Activated CD8-positive, alpha-beta T cell treated with anti-CD3 and anti-CD28 coated beads, Interleukin-2, amount 10 ng/mL, durations not matched to agents 7 days and 5 days (primary cell): ENCODE measurements around the gene BDP1. TPM values are rescaled to one million over a fixed set of nuclear protein-coding genes. Genes with fewer than 3 reads are reported as not detected.
"Not testable (repeated sequence)": the region's sequence is repeated elsewhere in the genome, so short reads cannot be mapped to it uniquely, and the experiment has no call there.

Experiments
- ATAC-seq: fragments of 150-1000 bp; cut with Tn5 transposase; one replicate; pipeline ENCODE4 v1.10.0; 2021; ENCODE audit warnings: moderate library complexity
- CTCF ChIA-PET: fragments of 350-600 bp; sonication (Branson Sonifier 250); formaldehyde crosslinking; loops from one replicate; lab custom pipeline; 2021; ENCODE audit warnings: antibody characterized with exemption; lab: Charles Lee
- POLR2A ChIA-PET: fragments of 350-600 bp; sonication (Branson Sonifier 250); formaldehyde crosslinking; loops from one replicate; lab custom pipeline; 2021; ENCODE audit warnings: antibody characterized with exemption; lab: Charles Lee
- DNase-seq: peaks from one replicate; pipeline ENCODE4 v3.0.0-alpha.2; 2020
- H3K27ac Mint-ChIP-seq: one replicate; pipeline ENCODE4 v1.8.0; 2021; ENCODE audit warnings: mild to moderate bottlenecking, mixed read lengths
- H3K27me3 Mint-ChIP-seq: one replicate; pipeline ENCODE4 v1.8.0; 2021; ENCODE audit warnings: low read depth, mixed read lengths
- H3K36me3 Mint-ChIP-seq: one replicate; pipeline ENCODE4 v1.8.0; 2021; ENCODE audit warnings: low read depth, mixed read lengths
- H3K4me1 Mint-ChIP-seq: one replicate; pipeline ENCODE4 v1.8.0; 2021; ENCODE audit warnings: low read depth, mixed read lengths
- H3K4me3 Mint-ChIP-seq: one replicate; pipeline ENCODE4 v1.8.0; 2021; ENCODE audit warnings: mild to moderate bottlenecking, mixed read lengths
- H3K9me3 Mint-ChIP-seq: one replicate; pipeline ENCODE4 v1.8.0; 2022; ENCODE audit warnings: mixed read lengths; ENCODE audit not compliant: insufficient read depth
- total RNA-seq, 2 experiments: library from RNA; stranded (reverse); gene quantifications; one replicate each; pipeline ENCODE4 v1.2.3, GENCODE V29; 2021

BDP1 gene
- total RNA-seq, 2 experiments from 2014 or later = 36.6 to 36.8 TPM

GRCh38 chr5:71600783-71601182 is 145.3 kb downstream of the BDP1 start:
- peak overlapping the region; percentile 93 for H3K27ac Mint-ChIP-seq
- H3K4me1 Mint-ChIP-seq = peaks cover 41% of the 10 kb centered on the region
- CTCF ChIA-PET = interaction anchor here (0.9 to 2.4 kb wide), 22 partner anchors 11 to 633 kb away, joined by 3 to 100 read pairs (median 4); partner anchors contain the start of genes BDP1 and MCCC2
- no peak overlapping the region for H3K4me3 Mint-ChIP-seq
- H3K36me3 Mint-ChIP-seq = peaks cover 58% of the 10 kb centered on the region
- no peaks in the 10 kb centered on the region for H3K9me3 Mint-ChIP-seq
- POLR2A ChIA-PET = interaction anchor here (1.4 to 3.8 kb wide), 4 partner anchors 9 to 13 kb away, joined by 4 to 47 read pairs (median 6); partner anchors contain the start of gene MCCC2
- DNase-seq (no peak), ATAC-seq (no peak)
- H3K27me3 Mint-ChIP-seq = no peaks in the 10 kb centered on the region

GRCh38 chr5:71601222-71602026 is 146.0 kb downstream of the BDP1 start:
- Mint-ChIP-seq H3K27ac (peak overlapping the region; percentile 93), H3K4me3 (peak overlapping the region; percentile 16), H3K36me3 (peaks cover 55% of the 10 kb centered on the region), H3K9me3 (no peaks in the 10 kb centered on the region), H3K4me1 (peaks cover 41% of the 10 kb centered on the region), H3K27me3 (no peaks in the 10 kb centered on the region)
- ChIA-PET POLR2A (interaction anchor here (0.5 to 3.8 kb wide), 5 partner anchors 9 to 34 kb away, joined by 3 to 47 read pairs (median 5); partner anchors contain the start of gene MCCC2), CTCF (interaction anchor here (0.6 to 2.4 kb wide), 25 partner anchors 12 to 755 kb away, joined by 3 to 100 read pairs (median 4); partner anchors contain the start of genes BDP1 and MCCC2)
- DNase-seq (peak; percentile 87), ATAC-seq (peak; percentile 94)

GRCh38 chr5:71609916-71610315 is 154.5 kb downstream of the BDP1 start:
- H3K27ac Mint-ChIP-seq, H3K27me3 Mint-ChIP-seq, ATAC-seq, H3K9me3 Mint-ChIP-seq, CTCF ChIA-PET, H3K4me3 Mint-ChIP-seq, POLR2A ChIA-PET, H3K4me1 Mint-ChIP-seq, DNase-seq: not testable (repeated sequence)
- H3K36me3 Mint-ChIP-seq = peaks cover 23% of the 10 kb centered on the region

GRCh38 chr5:71615809-71616208 is 160.4 kb downstream of the BDP1 start:
- ATAC-seq (no peak), DNase-seq (no peak)
- Mint-ChIP-seq H3K27me3 (no peaks in the 10 kb centered on the region), H3K36me3 (peaks cover 21% of the 10 kb centered on the region), H3K9me3 (no peaks in the 10 kb centered on the region), H3K27ac (no peak overlapping the region), H3K4me1 (no peaks in the 10 kb centered on the region), H3K4me3 (no peak overlapping the region)
- POLR2A ChIA-PET = interaction anchor here (0.7 kb wide), 1 partner anchor 100 kb away, joined by 3 read pairs; no protein-coding TSS in a partner anchor
- CTCF ChIA-PET = no interaction called here

Other genes starting within 250 kb of the BDP1 start
- 10 to 100 TPM; 41.2 to 41.9 TPM for gene MCCC2, start 131.7 kb downstream of the BDP1 start, total RNA-seq